Measurements from ENCODE around the gene ZG16B.

DNA sequence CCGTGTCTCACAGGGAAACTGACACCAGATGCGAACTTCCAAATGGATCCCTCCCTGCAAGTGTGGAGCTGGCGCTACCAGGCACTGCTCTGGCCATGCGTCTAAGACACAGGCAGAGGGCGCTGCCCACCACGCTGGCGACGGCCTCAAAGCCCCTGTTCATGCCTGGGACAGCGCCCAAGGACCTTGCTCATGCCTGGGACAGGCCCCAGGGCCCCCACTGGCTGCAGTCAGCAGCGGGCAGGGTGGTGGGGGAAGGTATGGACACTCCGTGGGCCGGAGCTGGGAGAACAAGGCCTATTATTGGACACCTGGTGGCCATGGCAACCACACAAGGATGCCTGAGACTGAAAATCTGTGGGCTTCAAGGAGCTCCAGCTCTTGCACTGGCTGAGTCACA is 8.8 kb downstream of the ZG16B start:
- TF ChIP-seq, protein P1, sequence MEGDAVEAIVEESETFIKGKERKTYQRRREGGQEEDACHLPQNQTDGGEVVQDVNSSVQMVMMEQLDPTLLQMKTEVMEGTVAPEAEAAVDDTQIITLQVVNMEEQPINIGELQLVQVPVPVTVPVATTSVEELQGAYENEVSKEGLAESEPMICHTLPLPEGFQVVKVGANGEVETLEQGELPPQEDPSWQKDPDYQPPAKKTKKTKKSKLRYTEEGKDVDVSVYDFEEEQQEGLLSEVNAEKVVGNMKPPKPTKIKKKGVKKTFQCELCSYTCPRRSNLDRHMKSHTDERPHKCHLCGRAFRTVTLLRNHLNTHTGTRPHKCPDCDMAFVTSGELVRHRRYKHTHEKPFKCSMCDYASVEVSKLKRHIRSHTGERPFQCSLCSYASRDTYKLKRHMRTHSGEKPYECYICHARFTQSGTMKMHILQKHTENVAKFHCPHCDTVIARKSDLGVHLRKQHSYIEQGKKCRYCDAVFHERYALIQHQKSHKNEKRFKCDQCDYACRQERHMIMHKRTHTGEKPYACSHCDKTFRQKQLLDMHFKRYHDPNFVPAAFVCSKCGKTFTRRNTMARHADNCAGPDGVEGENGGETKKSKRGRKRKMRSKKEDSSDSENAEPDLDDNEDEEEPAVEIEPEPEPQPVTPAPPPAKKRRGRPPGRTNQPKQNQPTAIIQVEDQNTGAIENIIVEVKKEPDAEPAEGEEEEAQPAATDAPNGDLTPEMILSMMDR (IDR thresholded peaks at IDR 0.05): peak in 2 of 3 donors; percentile 30 to 42
- TF ChIP-seq EP300 (IDR thresholded peaks at IDR 0.05): no peak

Measured in ovary (tissue), 3 donors.